H1 (cell line): ENCODE results near the gene MGST3. TPM values are rescaled to one million over a fixed set of nuclear protein-coding genes. Genes with fewer than 3 reads are reported as not detected.

Experiments used
- CTCF ChIA-PET: fragments of 300-600 bp; sonication (Branson Sonifier 250); formaldehyde crosslinking; loops from one replicate; lab custom pipeline; 2021; ENCODE audit not compliant: partially characterized antibody; lab: Charles Lee
- POLR2A ChIA-PET: fragments of 300-600 bp; sonication (Branson Sonifier 250); formaldehyde crosslinking; loops from one replicate; lab custom pipeline; 2021; ENCODE audit warnings: inconsistent platforms; ENCODE audit not compliant: partially characterized antibody; lab: Charles Lee
- DNase-seq, 2 experiments: peaks; one replicate each; pipeline versions ENCODE4 v3.0.0 to v3.0.0-alpha.2; 2010 to 2022; ENCODE audit warnings: low spot score in 2 of 2, low read depth in 1 of 2, mixed read lengths in 1 of 2
- FAIRE-seq: peaks from 2 replicates; lab custom pipeline; 2011; peaks lifted over from hg19 to GRCh38; lab: Jason Lieb, UNC
- H2AFZ ChIP-seq: 2 replicates; pipeline ENCODE4 v1.8.1; 2012; ENCODE audit warnings: low read length, inconsistent platforms
- H2AK5ac ChIP-seq: 2 replicates; pipeline ENCODE4 v1.6.1; 2013; ENCODE audit warnings: low read depth, low read length
- H2BK120ac ChIP-seq: replicated peaks from 2 replicates; pipeline ENCODE3; 2013; ENCODE audit warnings: low read depth, low read length, inconsistent platforms
- H2BK12ac ChIP-seq: 2 replicates; pipeline ENCODE4 v1.6.1; 2013; ENCODE audit warnings: low read depth, low read length
- H2BK15ac ChIP-seq: 2 replicates; pipeline ENCODE4 v1.6.1; 2013; ENCODE audit warnings: low read length
- H2BK20ac ChIP-seq: 2 replicates; pipeline ENCODE4 v1.6.1; 2013; ENCODE audit warnings: low read length
- H2BK5ac ChIP-seq: 2 replicates; pipeline ENCODE4 v1.6.1; 2013; ENCODE audit warnings: low read depth, low read length
- H3K14ac ChIP-seq: 2 replicates; pipeline ENCODE4 v1.6.1; 2013; ENCODE audit warnings: inconsistent platforms; ENCODE audit not compliant: insufficient read length
- H3K18ac ChIP-seq: 2 replicates; pipeline ENCODE4 v1.6.1; 2013; ENCODE audit warnings: low read length; ENCODE audit errors: extremely low read depth
- H3K23ac ChIP-seq: 2 replicates; pipeline ENCODE4 v1.6.1; 2013; ENCODE audit warnings: inconsistent platforms; ENCODE audit not compliant: insufficient read length
- H3K23me2 ChIP-seq: 2 replicates; pipeline ENCODE4 v1.6.1; 2013; ENCODE audit warnings: low read depth, low read length
- H3K27ac ChIP-seq: 2 replicates; pipeline ENCODE4 v1.6.1; 2011; ENCODE audit warnings: low read depth, low read length, inconsistent platforms
- H3K27me3 ChIP-seq, 4 experiments: replicated peaks in 1 of 4; 1 replicate in 1 of 4; 2 replicates in 3 of 4; pipeline versions ENCODE4 v1.6.1 to v1.8.1; 2011 to 2013; ENCODE audit warnings: low read length in 3 of 4, mild to moderate bottlenecking in 3 of 4, inconsistent platforms in 2 of 4, mixed read lengths in 2 of 4, moderate library complexity in 1 of 4; ENCODE audit not compliant: control insufficient read depth in 3 of 4, insufficient read depth in 3 of 4; ENCODE audit errors: extremely low read depth in 1 of 4
- H3K36me3 ChIP-seq, 4 experiments: 2 replicates each; pipeline versions ENCODE4 v1.6.1 to v1.8.1; 2011 to 2013; ENCODE audit warnings: mild to moderate bottlenecking in 4 of 4, low read length in 3 of 4, moderate library complexity in 2 of 4, control low read depth in 1 of 4, inconsistent platforms in 1 of 4; ENCODE audit not compliant: insufficient read depth in 4 of 4, control insufficient read depth in 2 of 4
- H3K4ac ChIP-seq: replicated peaks from 2 replicates; pipeline ENCODE3; 2013; ENCODE audit warnings: low read length, low read depth, mixed read lengths, inconsistent platforms; ENCODE audit not compliant: insufficient read length
- H3K4me1 ChIP-seq, 4 experiments: replicated peaks in 1 of 4; 1 replicate in 1 of 4; 2 replicates in 3 of 4; pipeline versions ENCODE4 v1.6.1 to v1.8.1; 2011 to 2013; ENCODE audit warnings: low read length in 3 of 4, inconsistent platforms in 2 of 4, mixed read lengths in 1 of 4; ENCODE audit not compliant: insufficient read depth in 4 of 4, control insufficient read depth in 3 of 4
- H3K4me2 ChIP-seq, 2 experiments: 2 replicates each; pipeline versions ENCODE4 v1.6.1 to v1.8.1; 2011 to 2013; ENCODE audit warnings: low read depth in 2 of 2, low read length in 2 of 2, control low read depth in 1 of 2, inconsistent platforms in 1 of 2, mild to moderate bottlenecking in 1 of 2; ENCODE audit not compliant: insufficient read depth in 1 of 2
- H3K4me3 ChIP-seq, 4 experiments: fragments of 200-600, 300-600 bp in 1 of 4; sonication (generic), shearing (Covaris generic), sonication (Bioruptor Twin) in 1 of 4; 2 replicates each; pipeline versions ENCODE4 v1.5.1 to v1.8.1; 2011 to 2016; ENCODE audit warnings: low read length in 4 of 4, low read depth in 3 of 4, control low read depth in 2 of 4, inconsistent platforms in 2 of 4, mild to moderate bottlenecking in 2 of 4, mixed read lengths in 1 of 4, moderate library complexity in 1 of 4; ENCODE audit not compliant: insufficient read depth in 2 of 4; ENCODE audit errors: extremely low read depth in 1 of 4
- H3K56ac ChIP-seq: replicated peaks from 2 replicates; pipeline ENCODE3; 2013; ENCODE audit warnings: low read depth, mild to moderate bottlenecking, mixed read lengths, low read length, inconsistent platforms; ENCODE audit not compliant: insufficient read length
- H3K79me1 ChIP-seq: 2 replicates; pipeline ENCODE4 v1.6.1; 2013; ENCODE audit warnings: low read depth, low read length, control low read depth
- H3K79me2 ChIP-seq, 2 experiments: 2 replicates each; pipeline versions ENCODE4 v1.6.1 to v1.8.1; 2012 to 2013; ENCODE audit warnings: low read length in 2 of 2, mild to moderate bottlenecking in 2 of 2, inconsistent platforms in 1 of 2; ENCODE audit not compliant: insufficient read depth in 2 of 2, control insufficient read depth in 1 of 2
- H3K9ac ChIP-seq, 4 experiments: replicated peaks in 1 of 4; 1 replicate in 1 of 4; 2 replicates in 3 of 4; pipeline versions ENCODE4 v1.6.1 to v1.8.1; 2011 to 2013; ENCODE audit warnings: low read depth in 3 of 4, low read length in 3 of 4, control low read depth in 2 of 4, mild to moderate bottlenecking in 2 of 4, moderate library complexity in 2 of 4, inconsistent platforms in 1 of 4; ENCODE audit errors: extremely low read depth in 1 of 4
- H3K9me3 ChIP-seq, 2 experiments: 2 replicates each; pipeline versions ENCODE4 v1.6.1 to v1.8.1; 2012 to 2013; ENCODE audit warnings: mild to moderate bottlenecking in 2 of 2, moderate library complexity in 2 of 2, control low read depth in 1 of 2, inconsistent platforms in 1 of 2, low read depth in 1 of 2, low read length in 1 of 2, mixed read lengths in 1 of 2; ENCODE audit not compliant: insufficient read depth in 2 of 2
- H4K20me1 ChIP-seq, 2 experiments: replicated peaks in 1 of 2; 2 replicates each; pipeline versions ENCODE3 to v1.8.1; 2011 to 2013; ENCODE audit warnings: inconsistent platforms in 2 of 2, low read length in 2 of 2, mild to moderate bottlenecking in 1 of 2; ENCODE audit not compliant: insufficient read depth in 2 of 2, control insufficient read depth in 1 of 2
- H4K5ac ChIP-seq: 2 replicates; pipeline ENCODE4 v1.6.1; 2013; ENCODE audit warnings: low read length, low read depth, mixed read lengths, inconsistent platforms; ENCODE audit not compliant: insufficient read length
- H4K8ac ChIP-seq: 2 replicates; pipeline ENCODE4 v1.8.0; 2013; ENCODE audit warnings: mild to moderate bottlenecking, moderate library complexity, low read length, inconsistent platforms; ENCODE audit not compliant: insufficient read depth; ENCODE audit errors: extremely low read depth
- H4K91ac ChIP-seq: replicated peaks from 2 replicates; pipeline ENCODE3; 2013; ENCODE audit warnings: low read length, mixed read lengths, inconsistent platforms; ENCODE audit not compliant: insufficient read length
- CTCF ChIP-seq, 3 experiments: IDR thresholded peaks; 1 replicate in 2 of 3; 2 replicates in 1 of 3; pipeline versions ENCODE4 v1.5.1 to v1.6.1; 2011; ENCODE audit warnings: low read length in 3 of 3, mild to moderate bottlenecking in 3 of 3, inconsistent platforms in 2 of 3, low read depth in 1 of 3, moderate library complexity in 1 of 3; ENCODE audit not compliant: insufficient read depth in 1 of 3; ENCODE audit errors: control extremely low read depth in 1 of 3
- HDAC6 ChIP-seq: IDR thresholded peaks from one replicate; pipeline ENCODE4 v1.7.1; 2012; ENCODE audit warnings: low read depth, mild to moderate bottlenecking, inconsistent platforms, low read length, moderate library complexity
- KDM5A ChIP-seq: fragments of 200-600 bp; IDR thresholded peaks from 2 replicates; pipeline ENCODE4 v1.7.1; 2012; ENCODE audit warnings: mild to moderate bottlenecking, low read length, inconsistent platforms, mixed read lengths
- PHF8 ChIP-seq: fragments of 200-600 bp; sonication (generic); conservative IDR thresholded peaks from 2 replicates; pipeline ENCODE4 v1.7.1; 2012; ENCODE audit warnings: low read depth, mild to moderate bottlenecking, inconsistent platforms, low read length, moderate library complexity
- POU5F1 ChIP-seq: IDR thresholded peaks from 2 replicates; pipeline ENCODE4 v1.6.1; 2011; ENCODE audit warnings: low read depth, mild to moderate bottlenecking, low read length, moderate library complexity
- RBBP5 ChIP-seq: IDR thresholded peaks from 2 replicates; pipeline ENCODE4 v1.7.1; 2012; ENCODE audit warnings: low read depth, mild to moderate bottlenecking, inconsistent platforms, low read length, moderate library complexity, borderline replicate concordance
- SAP30 ChIP-seq: fragments of 300-600 bp; sonication (generic); IDR thresholded peaks from 2 replicates; pipeline ENCODE4 v1.7.1; 2012; ENCODE audit warnings: low read length, moderate library complexity, mild to moderate bottlenecking, inconsistent platforms; ENCODE audit not compliant: insufficient read depth, insufficient replicate concordance
- SP4 ChIP-seq: IDR thresholded peaks from 2 replicates; pipeline ENCODE4 v1.6.1; 2012; ENCODE audit warnings: low read length, inconsistent platforms
- SRF ChIP-seq: IDR thresholded peaks from 2 replicates; pipeline ENCODE4 v1.6.1; 2011; ENCODE audit warnings: mild to moderate bottlenecking, low read depth, low read length, moderate library complexity
- SUZ12 ChIP-seq: fragments of 200-600 bp; sonication (generic); IDR thresholded peaks from 2 replicates; pipeline ENCODE4 v1.6.1; 2012; ENCODE audit warnings: mild to moderate bottlenecking, inconsistent platforms, low read length, moderate library complexity, mixed read lengths
- TBP ChIP-seq: IDR thresholded peaks from 2 replicates; pipeline ENCODE4 v1.6.1; 2011; ENCODE audit warnings: low read depth, low read length, improper control_type of control experiment
- TCF12 ChIP-seq: IDR thresholded peaks from 2 replicates; pipeline ENCODE4 v1.6.1; 2011; ENCODE audit warnings: low read depth, mild to moderate bottlenecking, low read length
- WGBS, 2 experiments: shearing (Covaris generic) in 1 of 2; methylation state at CpG; one replicate each; pipeline versions ENCODE4 v1.1.6 to v1.1.7; 2013 to 2015; ENCODE audit warnings: low lambda C conversion rate in 2 of 2, mixed read lengths in 2 of 2, inconsistent platforms in 1 of 2, low coverage in 1 of 2, missing lambda C conversion rate in 1 of 2; ENCODE audit not compliant: insufficient replicate concordance in 2 of 2, insufficient coverage in 1 of 2, insufficient read length in 1 of 2; ENCODE audit errors: extremely low coverage in 1 of 2, missing lambda C conversion rate in 1 of 2; 5-methylcytosine and 5-hydroxymethylcytosine counted together
- polyA plus RNA-seq, 7 experiments: library from polyadenylated mRNA; depleted of rRNA in 3 of 7; stranded (reverse) in 5 of 7; unstranded in 2 of 7; fragments of >200 nt in 5 of 7; fragments of 200-250 nt in 2 of 7; gene quantifications; 1 replicate in 5 of 7; 2 replicates in 1 of 7; 4 replicates in 1 of 7; pipeline versions ENCODE4 v1.2.1 to v1.2.3, GENCODE V29; 2011 to 2013; ENCODE audit warnings: missing spikeins in 2 of 7, mixed read lengths in 2 of 7
- total RNA-seq: library from RNA; stranded (reverse); fragmentation: NEBNext Ultra II Directional; extraction: Animal tissue kit (Norgen Biotek cat#: 25700); gene quantifications from 2 replicates; pipeline ENCODE4 v1.2.1, GENCODE V29; 2021

The MGST3 gene
- total and polyA plus RNA-seq, 2 of the 8 experiments (the other 6 are each of a cell fraction or from before 2014, with no cell fraction given): 124 to 257 TPM

- Histone ChIP-seq H2BK15ac (no peak overlapping the region), H3K23ac (no peak overlapping the region), H4K20me1 (peaks cover 0 to 2% of the 10 kb centered on the region in 2 experiments), H4K91ac (no peak overlapping the region), H2BK5ac (no peak overlapping the region), H3K4me1 (no peaks in the 10 kb centered on the region), H3K79me1 (no peaks in the 10 kb centered on the region), H3K23me2 (no peaks in the 10 kb centered on the region), H2BK20ac (no peak overlapping the region), H3K36me3 (peaks cover 5 to 27% (median 16%) of the 10 kb centered on the region in 4 experiments; a peak in 6 of 8 replicates), H2AK5ac (no peak overlapping the region), H4K5ac (no peak overlapping the region), H3K18ac (no peak overlapping the region), H3K9ac (no peak overlapping the region), H3K79me2 (no peaks in the 10 kb centered on the region), H3K4ac (no peak overlapping the region), H3K9me3 (no peaks in the 10 kb centered on the region), H3K4me3 (no peak overlapping the region), H2BK120ac (no peak overlapping the region), H3K14ac (no peak overlapping the region), H2AFZ (no peak overlapping the region), H3K27ac (no peak overlapping the region), H3K27me3 (no peaks in the 10 kb centered on the region), H2BK12ac (no peak overlapping the region), H3K4me2 (no peak overlapping the region), H4K8ac (no peak overlapping the region), H3K56ac (no peak overlapping the region)
- FAIRE-seq (no peak), DNase-seq (no peak)
- WGBS, 2 experiments: 96% methylated on average over 7 of the region's 8 CpGs; no CpG with 5 or more reads in 1 of the 2 experiments
- ChIA-PET POLR2A (no interaction called here), CTCF (interaction anchor here (0.9 to 1.5 kb wide), 2 partner anchors 73 to 227 kb away, joined by 3 to 4 read pairs; no protein-coding TSS in a partner anchor)
- TF ChIP-seq TBP (no peak), PHF8 (no peak), POU5F1 (no peak), CTCF (IDR thresholded peaks at IDR 0.05; ENCODE audit: control extremely low read depth in 1 of 3, insufficient read depth in 1 of 3, low read depth in 1 of 3, low read length in 3 of 3) (no peak), SP4 (no peak), SRF (no peak), KDM5A (no peak), TCF12 (no peak), RBBP5 (no peak), SUZ12 (no peak), SAP30 (no peak), HDAC6 (no peak)
Measured at GRCh38 chr1:165674599-165674998, 43.6 kb downstream of the MGST3 start.
